ENCODE data around the gene STRADA. TPM values are rescaled to one million over a fixed set of nuclear protein-coding genes. Genes with fewer than 3 reads are reported as not detected.

The STRADA gene
- total RNA-seq: 55.6 and 60.6 TPM in 2 replicates

GRCh38 chr17:63741408-63742173 is at the start of gene STRADA:
STRADA (minus strand) TSS chr17:63741799; CDS start chr17:63728369, 13,430 bp downstream.
- intact Hi-C loops (cut with micrococcal nuclease): loop anchor here (1.0 to 5.0 kb wide), 12 partner anchors 11 to 1879 kb away; partner anchors contain the start of genes BRIP1, CCDC47, CEP95 and DCAF7

- intact Hi-C loops (cut with micrococcal nuclease): no loop called here
Measured at GRCh38 chr17:63790057-63790456, 48.5 kb upstream of the STRADA start.

- intact Hi-C loops (cut with micrococcal nuclease): no loop called here
Measured at GRCh38 chr17:63786971-63787711, 45.5 kb upstream of the STRADA start.

GRCh38 chr17:63786117-63786516 is 44.5 kb upstream of the STRADA start:
- intact Hi-C loops (cut with micrococcal nuclease): no loop called here

GRCh38 chr17:63785556-63785955 is 44.0 kb upstream of the STRADA start:
- intact Hi-C loops (cut with micrococcal nuclease): no loop called here

- intact Hi-C loops (cut with micrococcal nuclease): no loop called here
Measured at GRCh38 chr17:63783522-63783921, 41.9 kb upstream of the STRADA start.

GRCh38 chr17:63780928-63781327 is 39.3 kb upstream of the STRADA start:
- intact Hi-C loops (cut with micrococcal nuclease): no loop called here

- intact Hi-C loops (cut with micrococcal nuclease): no loop called here
Measured at GRCh38 chr17:63780507-63780906, 38.9 kb upstream of the STRADA start.

GRCh38 chr17:63775420-63775819 is 33.8 kb upstream of the STRADA start:
- intact Hi-C loops (cut with micrococcal nuclease): no loop called here

- intact Hi-C loops (cut with micrococcal nuclease): loop anchor here (1.0 to 5.0 kb wide), 2 partner anchors 357 to 488 kb away; partner anchors contain the start of genes ERN1 and TEX2
Measured at GRCh38 chr17:63774969-63775265, 33.3 kb upstream of the STRADA start.

GRCh38 chr17:63774141-63774968 is 32.8 kb upstream of the STRADA start, which contains the start of gene DDX42:
DDX42 (plus strand) TSS chr17:63774170; CDS start chr17:63787050, 12,880 bp downstream.
- intact Hi-C loops (cut with micrococcal nuclease): loop anchor here (1.0 to 5.0 kb wide), 2 partner anchors 358 to 489 kb away; partner anchors contain the start of genes ERN1 and TEX2

- intact Hi-C loops (cut with micrococcal nuclease): loop anchor here (1.0 to 5.0 kb wide), 14 partner anchors 32 to 733 kb away; partner anchors contain the start of genes CEP95, DCAF7, DDX5 and ERN1
Measured at GRCh38 chr17:63773272-63774140, 31.9 kb upstream of the STRADA start, which contains the start of gene CCDC47. CCDC47 (minus strand) TSS chr17:63773597; CDS start chr17:63766175, 7,422 bp downstream.

GRCh38 chr17:63772801-63773271 is 31.2 kb upstream of the STRADA start:
- intact Hi-C loops (cut with micrococcal nuclease): loop anchor here (1.0 to 5.0 kb wide), 13 partner anchors 32 to 734 kb away; partner anchors contain the start of genes CEP95, DCAF7, DDX5 and ERN1

GRCh38 chr17:63768433-63768832 is 26.8 kb upstream of the STRADA start:
- intact Hi-C loops (cut with micrococcal nuclease): no loop called here

GRCh38 chr17:63766754-63767153 is 25.2 kb upstream of the STRADA start:
- intact Hi-C loops (cut with micrococcal nuclease): no loop called here

- intact Hi-C loops (cut with micrococcal nuclease): no loop called here
Measured at GRCh38 chr17:63764716-63765115, 23.1 kb upstream of the STRADA start.

GRCh38 chr17:63762161-63763078 is 20.8 kb upstream of the STRADA start:
- intact Hi-C loops (cut with micrococcal nuclease): no loop called here

- intact Hi-C loops (cut with micrococcal nuclease): no loop called here
Measured at GRCh38 chr17:63760771-63761539, 19.4 kb upstream of the STRADA start.

Data from T-helper 1 cell treated with Interleukin-12 subunit alpha and Interleukin-12 subunit beta and Interleukin-4 antibody, amounts not matched to agents 30 ng/mL and 1 ng/mL, for 36 hours (primary cell).